Measurements from ENCODE around the gene FPR2.
A peak's percentile ranks its signal among the peaks of the same experiment; 100 is the strongest.

The FPR2 gene

GRCh38 chr19:51784109-51784785, 23.3 kb downstream of the FPR2 start:
- Mint-ChIP-seq H3K36me3 (ENCODE audit: low read depth) (no peaks in the 10 kb centered on the region), H3K27ac (no peak overlapping the region), H3K27me3 (peaks cover 27% of the 10 kb centered on the region), H3K4me1 (ENCODE audit: low read depth) (no peaks in the 10 kb centered on the region), H3K9me3 (peaks cover 7% of the 10 kb centered on the region), H3K4me3 (no peak overlapping the region)
- no peak for DNase-seq

- no peak overlapping the region for H3K27ac Mint-ChIP-seq
Measured at GRCh38 chr19:51784922-51785690, 24.1 kb downstream of the FPR2 start.

GRCh38 chr19:51786646-51787494, 25.9 kb downstream of the FPR2 start:
- Mint-ChIP-seq H3K9me3 (peaks cover 7% of the 10 kb centered on the region), H3K36me3 (ENCODE audit: low read depth) (no peaks in the 10 kb centered on the region), H3K27me3 (peaks cover 8% of the 10 kb centered on the region), H3K27ac (no peak overlapping the region), H3K4me1 (ENCODE audit: low read depth) (no peaks in the 10 kb centered on the region), H3K4me3 (no peak overlapping the region)
- no peak for DNase-seq

More at GRCh38 chr19:51784922-51785690, 24.1 kb downstream of the FPR2 start:
- no peaks in the 10 kb centered on the region for H3K36me3 Mint-ChIP-seq (ENCODE audit: low read depth)
- no peak overlapping the region for H3K4me3 Mint-ChIP-seq
- H3K27me3 Mint-ChIP-seq: peaks cover 22% of the 10 kb centered on the region
- peak; percentile 55 for DNase-seq
- peaks cover 7% of the 10 kb centered on the region for H3K9me3 Mint-ChIP-seq
- H3K4me1 Mint-ChIP-seq (ENCODE audit: low read depth): no peaks in the 10 kb centered on the region

GRCh38 chr19:51788029-51788428, 27.0 kb downstream of the FPR2 start:
- Mint-ChIP-seq H3K36me3 (ENCODE audit: low read depth) (no peaks in the 10 kb centered on the region), H3K4me1 (ENCODE audit: low read depth) (no peaks in the 10 kb centered on the region), H3K4me3 (no peak overlapping the region), H3K27ac (no peak overlapping the region), H3K9me3 (peaks cover 10% of the 10 kb centered on the region), H3K27me3 (peaks cover 3% of the 10 kb centered on the region)
- DNase-seq: no peak

- Mint-ChIP-seq H3K4me1 (ENCODE audit: low read depth) (no peaks in the 10 kb centered on the region), H3K27ac (no peak overlapping the region), H3K27me3 (peaks cover 3% of the 10 kb centered on the region), H3K9me3 (peaks cover 10% of the 10 kb centered on the region), H3K4me3 (no peak overlapping the region), H3K36me3 (ENCODE audit: low read depth) (no peaks in the 10 kb centered on the region)
- no peak for DNase-seq
Measured at GRCh38 chr19:51789061-51789795, 28.2 kb downstream of the FPR2 start.

GRCh38 chr19:51792932-51793331, 32.0 kb downstream of the FPR2 start:
- DNase-seq: no peak
- Mint-ChIP-seq H3K4me1 (ENCODE audit: low read depth) (no peaks in the 10 kb centered on the region), H3K36me3 (ENCODE audit: low read depth) (no peaks in the 10 kb centered on the region), H3K9me3 (peaks cover 7% of the 10 kb centered on the region), H3K4me3 (no peak overlapping the region), H3K27ac (no peak overlapping the region), H3K27me3 (peaks cover 6% of the 10 kb centered on the region)

- Mint-ChIP-seq H3K27me3 (peaks cover 6% of the 10 kb centered on the region), H3K4me3 (no peak overlapping the region), H3K36me3 (ENCODE audit: low read depth) (no peaks in the 10 kb centered on the region), H3K27ac (no peak overlapping the region), H3K9me3 (peaks cover 3% of the 10 kb centered on the region), H3K4me1 (ENCODE audit: low read depth) (no peaks in the 10 kb centered on the region)
- no peak for DNase-seq
Measured at GRCh38 chr19:51793994-51794393, 33.0 kb downstream of the FPR2 start.

GRCh38 chr19:51794885-51795490, 34.0 kb downstream of the FPR2 start, which contains the start of gene FPR3:
FPR3 (plus strand) TSS chr19:51795157; CDS start chr19:51823749, 28,592 bp downstream.
- Mint-ChIP-seq H3K4me3 (no peak within 1 kb of the TSS), H3K36me3 (ENCODE audit: low read depth) (no peaks in the 10 kb centered on the region), H3K4me1 (ENCODE audit: low read depth) (no peaks in the 10 kb centered on the region), H3K9me3 (peaks cover 7% of the 10 kb centered on the region), H3K27ac (no peak within 1 kb of the TSS), H3K27me3 (peaks cover 7% of the 10 kb centered on the region)
- DNase-seq: no peak

GRCh38 chr19:51796195-51796679, 35.3 kb downstream of the FPR2 start:
- no peak overlapping the region for H3K27ac Mint-ChIP-seq
- no peaks in the 10 kb centered on the region for H3K36me3 Mint-ChIP-seq (ENCODE audit: low read depth)
- no peak for DNase-seq
- peaks cover 7% of the 10 kb centered on the region for H3K9me3 Mint-ChIP-seq
- no peaks in the 10 kb centered on the region for H3K4me1 Mint-ChIP-seq (ENCODE audit: low read depth)
- no peak overlapping the region for H3K4me3 Mint-ChIP-seq
- H3K27me3 Mint-ChIP-seq: peaks cover 7% of the 10 kb centered on the region

GRCh38 chr19:51797480-51797879, 36.5 kb downstream of the FPR2 start:
- H3K9me3 Mint-ChIP-seq: peaks cover 4% of the 10 kb centered on the region
- peaks cover 7% of the 10 kb centered on the region for H3K27me3 Mint-ChIP-seq
- no peak overlapping the region for H3K4me3 Mint-ChIP-seq
- no peak for DNase-seq
- H3K36me3 Mint-ChIP-seq (ENCODE audit: low read depth): no peaks in the 10 kb centered on the region
- H3K4me1 Mint-ChIP-seq (ENCODE audit: low read depth): no peaks in the 10 kb centered on the region
- H3K27ac Mint-ChIP-seq: no peak overlapping the region

GRCh38 chr19:51798062-51798461, 37.1 kb downstream of the FPR2 start:
- Mint-ChIP-seq H3K36me3 (ENCODE audit: low read depth) (no peaks in the 10 kb centered on the region), H3K4me3 (no peak overlapping the region), H3K27me3 (peaks cover 7% of the 10 kb centered on the region), H3K9me3 (peaks cover 4% of the 10 kb centered on the region), H3K27ac (no peak overlapping the region), H3K4me1 (ENCODE audit: low read depth) (no peaks in the 10 kb centered on the region)
- no peak for DNase-seq

- no peak overlapping the region for H3K27ac Mint-ChIP-seq
- H3K4me1 Mint-ChIP-seq (ENCODE audit: low read depth): no peaks in the 10 kb centered on the region
- no peak overlapping the region for H3K4me3 Mint-ChIP-seq
- peaks cover 7% of the 10 kb centered on the region for H3K27me3 Mint-ChIP-seq
- peaks cover 7% of the 10 kb centered on the region for H3K9me3 Mint-ChIP-seq
- H3K36me3 Mint-ChIP-seq (ENCODE audit: low read depth): no peaks in the 10 kb centered on the region
- no peak for DNase-seq
Measured at GRCh38 chr19:51799034-51799773, 38.2 kb downstream of the FPR2 start.

- Mint-ChIP-seq H3K9me3 (peaks cover 10% of the 10 kb centered on the region), H3K27ac (no peak overlapping the region), H3K36me3 (ENCODE audit: low read depth) (no peaks in the 10 kb centered on the region), H3K4me1 (ENCODE audit: low read depth) (no peaks in the 10 kb centered on the region), H3K27me3 (peaks cover 7% of the 10 kb centered on the region), H3K4me3 (no peak overlapping the region)
- DNase-seq: no peak
Measured at GRCh38 chr19:51799774-51800472, 38.9 kb downstream of the FPR2 start.

Data from activated T-cell treated with anti-CD3 and anti-CD28 coated beads, Interleukin-2, amount 50 U/mL, for 24 hours (primary cell).